Osteoblast (primary cell): Measurements from ENCODE around the gene PSAPL1. TPM values are rescaled to one million over a fixed set of nuclear protein-coding genes. Genes with fewer than 3 reads are reported as not detected.

Experiments used
- DNase-seq: peaks from one replicate; pipeline ENCODE4 v3.0.0; 2011; ENCODE audit warnings: low spot score, mixed read lengths; ENCODE audit not compliant: insufficient read length; ENCODE audit errors: missing footprints
- H2AFZ ChIP-seq: 2 replicates; pipeline ENCODE4 v1.6.0; 2011; ENCODE audit warnings: mild to moderate bottlenecking, low read length
- H3K27ac ChIP-seq: 2 replicates; pipeline ENCODE4 v1.5.1; 2011; ENCODE audit warnings: mild to moderate bottlenecking, low read depth, low read length, moderate library complexity
- H3K27me3 ChIP-seq: 2 replicates; pipeline ENCODE4 v1.6.0; 2012; ENCODE audit warnings: mild to moderate bottlenecking, control low read depth, inconsistent platforms, low read length, moderate library complexity; ENCODE audit not compliant: insufficient read depth
- H3K36me3 ChIP-seq: 2 replicates; pipeline ENCODE4 v1.5.1; 2011; ENCODE audit warnings: mild to moderate bottlenecking, low read length, control low read depth, moderate library complexity; ENCODE audit not compliant: insufficient read depth
- H3K4me1 ChIP-seq: 2 replicates; pipeline ENCODE4 v1.5.1; 2011; ENCODE audit warnings: mild to moderate bottlenecking, low read length, control low read depth, moderate library complexity; ENCODE audit not compliant: insufficient read depth
- H3K4me2 ChIP-seq: 2 replicates; pipeline ENCODE4 v1.6.0; 2011; ENCODE audit warnings: mild to moderate bottlenecking, low read length; ENCODE audit not compliant: insufficient read depth
- H3K4me3 ChIP-seq: fragments of 200-600 bp; sonication (generic); 3 replicates; pipeline ENCODE4 v1.5.1; 2012; ENCODE audit warnings: mild to moderate bottlenecking, low read length, inconsistent platforms; ENCODE audit not compliant: insufficient read depth
- H3K79me2 ChIP-seq: 2 replicates; pipeline ENCODE4 v1.6.0; 2012; ENCODE audit warnings: mild to moderate bottlenecking, low read length, control low read depth, inconsistent platforms; ENCODE audit not compliant: insufficient read depth
- H3K9me3 ChIP-seq: 2 replicates; pipeline ENCODE4 v1.5.1; 2011; ENCODE audit warnings: low read depth, low read length, control low read depth
- H4K20me1 ChIP-seq: 2 replicates; pipeline ENCODE4 v1.6.0; 2012; ENCODE audit warnings: mild to moderate bottlenecking, low read length, control low read depth; ENCODE audit not compliant: insufficient read depth
- CTCF ChIP-seq: IDR thresholded peaks from 2 replicates; pipeline ENCODE4 v1.5.1; 2011; ENCODE audit warnings: mild to moderate bottlenecking, low read depth, low read length, moderate library complexity; ENCODE audit errors: extremely low read depth
- total RNA-seq: library from RNA; depleted of rRNA; stranded (reverse); fragments of >200 nt; gene quantifications from 2 replicates; pipeline ENCODE4 v1.2.3, GENCODE V29; 2012

PSAPL1 gene
- total RNA-seq, 1 donor: not detected

- H3K4me3 ChIP-seq: no peak overlapping the region
- no peak overlapping the region for H2AFZ ChIP-seq
- DNase-seq: no peak
- H3K9me3 ChIP-seq: no peaks in the 10 kb centered on the region
- no peak overlapping the region for H3K27ac ChIP-seq
- peaks cover 3% of the 10 kb centered on the region for H3K27me3 ChIP-seq
- H3K79me2 ChIP-seq: no peaks in the 10 kb centered on the region
- H3K36me3 ChIP-seq: no peaks in the 10 kb centered on the region
- no peaks in the 10 kb centered on the region for H4K20me1 ChIP-seq
- TF ChIP-seq CTCF: no peak
- no peak overlapping the region for H3K4me2 ChIP-seq
- no peaks in the 10 kb centered on the region for H3K4me1 ChIP-seq
These were observed 26.5 kb upstream of the PSAPL1 start for GRCh38 chr4:7461230-7461629.

- H3K27me3 ChIP-seq: peaks cover 3% of the 10 kb centered on the region
- H3K9me3 ChIP-seq: no peaks in the 10 kb centered on the region
- no peak overlapping the region for H2AFZ ChIP-seq
- no peak overlapping the region for H3K4me3 ChIP-seq
- H3K36me3 ChIP-seq: no peaks in the 10 kb centered on the region
- H3K4me1 ChIP-seq: no peaks in the 10 kb centered on the region
- DNase-seq: no peak
- no peak overlapping the region for H3K27ac ChIP-seq
- H3K4me2 ChIP-seq: no peak overlapping the region
- H3K79me2 ChIP-seq: no peaks in the 10 kb centered on the region
- no peaks in the 10 kb centered on the region for H4K20me1 ChIP-seq
- no peak for TF ChIP-seq CTCF
These were observed 25.8 kb upstream of the PSAPL1 start for GRCh38 chr4:7460566-7460965.

DNA sequence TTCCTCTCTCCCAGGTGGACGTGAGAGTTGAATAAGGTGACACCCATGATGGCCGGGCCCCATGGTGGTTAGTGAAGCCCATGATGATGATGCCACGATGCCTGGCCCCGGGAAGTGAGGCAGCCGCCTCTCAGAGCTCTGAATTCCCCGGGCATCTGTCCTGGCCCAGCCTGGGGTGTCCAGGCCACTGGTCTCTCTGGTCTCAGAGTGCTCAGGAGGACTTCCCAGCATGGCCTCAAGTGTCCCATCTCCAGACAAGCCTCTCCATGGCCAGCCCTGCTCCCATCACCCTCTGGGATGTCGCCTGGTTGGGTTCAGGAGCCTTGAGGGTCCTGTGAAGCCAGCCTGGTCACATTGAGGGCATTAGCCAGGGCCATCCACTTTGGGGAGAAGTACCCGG lies 24.7 kb upstream of the PSAPL1 start:
- Histone ChIP-seq H3K4me2 (no peak overlapping the region), H3K4me1 (no peaks in the 10 kb centered on the region), H4K20me1 (no peaks in the 10 kb centered on the region), H3K79me2 (no peaks in the 10 kb centered on the region), H2AFZ (no peak overlapping the region), H3K9me3 (no peaks in the 10 kb centered on the region), H3K27ac (no peak overlapping the region), H3K4me3 (no peak overlapping the region), H3K27me3 (peaks cover 3% of the 10 kb centered on the region), H3K36me3 (no peaks in the 10 kb centered on the region)
- no peak for TF ChIP-seq CTCF
- DNase-seq: no peak

GRCh38 chr4:7458477-7458876 lies 23.7 kb upstream of the PSAPL1 start:
- no peak overlapping the region for H3K4me2 ChIP-seq
- no peak overlapping the region for H2AFZ ChIP-seq
- H3K79me2 ChIP-seq: no peaks in the 10 kb centered on the region
- H3K4me1 ChIP-seq: no peaks in the 10 kb centered on the region
- H4K20me1 ChIP-seq: no peaks in the 10 kb centered on the region
- no peak for TF ChIP-seq CTCF
- no peak overlapping the region for H3K4me3 ChIP-seq
- H3K36me3 ChIP-seq: no peaks in the 10 kb centered on the region
- H3K9me3 ChIP-seq: no peaks in the 10 kb centered on the region
- no peak overlapping the region for H3K27ac ChIP-seq
- H3K27me3 ChIP-seq: peaks cover 3% of the 10 kb centered on the region
- peak; percentile 92 for DNase-seq
